Measurements from ENCODE around the gene DHRS11.

- TF ChIP-seq, protein P1, sequence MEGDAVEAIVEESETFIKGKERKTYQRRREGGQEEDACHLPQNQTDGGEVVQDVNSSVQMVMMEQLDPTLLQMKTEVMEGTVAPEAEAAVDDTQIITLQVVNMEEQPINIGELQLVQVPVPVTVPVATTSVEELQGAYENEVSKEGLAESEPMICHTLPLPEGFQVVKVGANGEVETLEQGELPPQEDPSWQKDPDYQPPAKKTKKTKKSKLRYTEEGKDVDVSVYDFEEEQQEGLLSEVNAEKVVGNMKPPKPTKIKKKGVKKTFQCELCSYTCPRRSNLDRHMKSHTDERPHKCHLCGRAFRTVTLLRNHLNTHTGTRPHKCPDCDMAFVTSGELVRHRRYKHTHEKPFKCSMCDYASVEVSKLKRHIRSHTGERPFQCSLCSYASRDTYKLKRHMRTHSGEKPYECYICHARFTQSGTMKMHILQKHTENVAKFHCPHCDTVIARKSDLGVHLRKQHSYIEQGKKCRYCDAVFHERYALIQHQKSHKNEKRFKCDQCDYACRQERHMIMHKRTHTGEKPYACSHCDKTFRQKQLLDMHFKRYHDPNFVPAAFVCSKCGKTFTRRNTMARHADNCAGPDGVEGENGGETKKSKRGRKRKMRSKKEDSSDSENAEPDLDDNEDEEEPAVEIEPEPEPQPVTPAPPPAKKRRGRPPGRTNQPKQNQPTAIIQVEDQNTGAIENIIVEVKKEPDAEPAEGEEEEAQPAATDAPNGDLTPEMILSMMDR (IDR thresholded peaks at IDR 0.05; ENCODE audit: poor library complexity, severe bottlenecking), result no peak
- TF ChIP-seq SMC3 (conservative IDR thresholded peaks at IDR 0.05; ENCODE audit: poor library complexity), result no peak
- TF ChIP-seq POLR2AphosphoS5 (IDR thresholded peaks at IDR 0.05), result no peak
- no peak for TF ChIP-seq EP300 (conservative IDR thresholded peaks at IDR 0.05; ENCODE audit: poor library complexity, severe bottlenecking)
- no peak for TF ChIP-seq TAF1 (IDR thresholded peaks at IDR 0.05; ENCODE audit: low read depth)
- TF ChIP-seq REST (IDR thresholded peaks at IDR 0.05; ENCODE audit: borderline replicate concordance), result no peak
Observed at GRCh38 chr17:36592316-36592715, 637 bp downstream of the DHRS11 start.
